HEK293 (cell line): Measurements from ENCODE around the gene CPAMD8.

Experiments used
- CTCF ChIP-seq: fragments of 450-650 bp; formaldehyde crosslinking; IDR thresholded peaks from 2 replicates; pipeline ENCODE4 v1.5.1; 2016; ENCODE audit warnings: missing biosample characterization, missing genetic modification characterization
- EGR2 ChIP-seq: fragments of 450-650 bp; formaldehyde crosslinking; IDR thresholded peaks from 2 replicates; pipeline ENCODE4 v1.5.1; 2016; ENCODE audit warnings: low read depth, missing biosample characterization, missing genetic modification characterization
- ZNF10 ChIP-seq: fragments of 450-650 bp; formaldehyde crosslinking; IDR thresholded peaks from 2 replicates; pipeline ENCODE4 v1.5.1; 2017; ENCODE audit warnings: missing biosample characterization, missing genetic modification characterization
- ZNF18 ChIP-seq: fragments of 450-650 bp; formaldehyde crosslinking; IDR thresholded peaks from 2 replicates; pipeline ENCODE4 v1.5.1; 2016; ENCODE audit warnings: missing biosample characterization, missing genetic modification characterization
- ZNF580 ChIP-seq: fragments of 450-650 bp; formaldehyde crosslinking; IDR thresholded peaks from 2 replicates; pipeline ENCODE4 v1.5.1; 2016; ENCODE audit warnings: missing biosample characterization, missing genetic modification characterization
- ZNF76 ChIP-seq: fragments of 450-650 bp; formaldehyde crosslinking; IDR thresholded peaks from 2 replicates; pipeline ENCODE4; 2016; ENCODE audit warnings: low read depth, missing biosample characterization, missing genetic modification characterization, borderline replicate concordance
- ZNF777 ChIP-seq: fragments of 450-650 bp; formaldehyde crosslinking; IDR thresholded peaks from 2 replicates; pipeline ENCODE4 v1.5.1; 2017; ENCODE audit warnings: missing biosample characterization, missing genetic modification characterization, borderline replicate concordance

- no peak for TF ChIP-seq ZNF580
- TF ChIP-seq ZNF18 (tag by site-specific recombination), result no peak
- TF ChIP-seq EGR2, result no peak
- no peak for TF ChIP-seq ZNF76 (tag by site-specific recombination)
- TF ChIP-seq CTCF (tag by site-specific recombination), result no peak
- no peak for TF ChIP-seq ZNF10 (tag by site-specific recombination)
- TF ChIP-seq ZNF777 (tag by site-specific recombination), result no peak
These were observed 113.8 kb downstream of the CPAMD8 start for GRCh38 chr19:16912780-16913179.
